Left lung (tissue), 10 donors: ENCODE results near the gene ZFP3. TPM values are rescaled to one million over a fixed set of nuclear protein-coding genes. Genes with fewer than 3 reads are reported as not detected.
"Not testable (repeated sequence)": the region's sequence is repeated elsewhere in the genome, so short reads cannot be mapped to it uniquely, and the experiment has no call there.

Experiments
- ATAC-seq: fragments of 200-7000 bp; cut with Tn5 transposase; one replicate; pipeline ENCODE4 v1.9.1; 2020; ENCODE audit warnings: moderate library complexity
- DNase-seq, 4 donors: peaks; one replicate each; pipeline ENCODE4 v3.0.0-alpha.2; 2013 to 2020
- H3K27ac ChIP-seq, 2 donors: fragments of 200-600 bp; sonication (generic) in 1 of 2; one replicate each; pipeline versions ENCODE4 v1.5.0 to v1.8.0; 2020 to 2021
- H3K27me3 ChIP-seq, 2 donors: fragments of 200-600 bp; sonication (generic) in 1 of 2; one replicate each; pipeline versions ENCODE4 v1.5.0 to v1.8.0; 2020 to 2021
- H3K36me3 ChIP-seq, 2 donors: fragments of 200-600 bp; sonication (generic) in 1 of 2; one replicate each; pipeline versions ENCODE4 v1.5.0 to v1.8.0; 2020 to 2021
- H3K4me1 ChIP-seq, 2 donors: fragments of 200-600 bp; one replicate each; pipeline ENCODE4 v1.8.0; 2021
- H3K4me3 ChIP-seq, 2 donors: fragments of 200-600 bp; sonication (generic) in 1 of 2; one replicate each; pipeline versions ENCODE4 v1.5.0 to v1.8.0; 2020 to 2021; ENCODE audit warnings: mild to moderate bottlenecking in 1 of 2
- H3K9me3 ChIP-seq, 2 donors: fragments of 200-600 bp; sonication (generic) in 1 of 2; one replicate each; pipeline versions ENCODE4 v1.5.0 to v1.8.0; 2020 to 2021
- intact Hi-C, 2 donors: fragments of 100-400 bp; cut with DNase I; formaldehyde crosslinking; loops; one replicate each; pipeline versions ENCODE4 v1.11.2 to v1.14.2; 2022
- polyA plus RNA-seq, 6 donors: library from polyadenylated mRNA; unstranded; fragments of 120-200 nt; gene quantifications; one replicate each; pipeline ENCODE4 v1.2.1, GENCODE V29; 2013; ENCODE audit not compliant: insufficient read length in 6 of 6
- total RNA-seq, 2 donors: library from RNA; stranded (reverse); fragmentation: NEBNext Ultra II Directional; extraction: Animal tissue kit (Norgen Biotek cat#: 25700); gene quantifications; one replicate each; pipeline ENCODE4 v1.2.1, GENCODE V29; 2021
- TF ChIP-seq, protein P1 (sequence below), 2 donors: fragments of 200-600 bp; sonication (generic) in 1 of 2; IDR thresholded peaks; one replicate each; pipeline versions ENCODE4 v1.5.0 to v1.8.0; 2021; ENCODE audit warnings: antibody characterized with exemption in 2 of 2
- donor health status: DM: no; HTN: yes; CAD: no.
- donor health status: DM: no; HTN: no; CAD: no.

Gene ZFP3
- total and polyA plus RNA-seq, 8 donors: 4.9 to 10.3 (median 9.3) TPM

DNA sequence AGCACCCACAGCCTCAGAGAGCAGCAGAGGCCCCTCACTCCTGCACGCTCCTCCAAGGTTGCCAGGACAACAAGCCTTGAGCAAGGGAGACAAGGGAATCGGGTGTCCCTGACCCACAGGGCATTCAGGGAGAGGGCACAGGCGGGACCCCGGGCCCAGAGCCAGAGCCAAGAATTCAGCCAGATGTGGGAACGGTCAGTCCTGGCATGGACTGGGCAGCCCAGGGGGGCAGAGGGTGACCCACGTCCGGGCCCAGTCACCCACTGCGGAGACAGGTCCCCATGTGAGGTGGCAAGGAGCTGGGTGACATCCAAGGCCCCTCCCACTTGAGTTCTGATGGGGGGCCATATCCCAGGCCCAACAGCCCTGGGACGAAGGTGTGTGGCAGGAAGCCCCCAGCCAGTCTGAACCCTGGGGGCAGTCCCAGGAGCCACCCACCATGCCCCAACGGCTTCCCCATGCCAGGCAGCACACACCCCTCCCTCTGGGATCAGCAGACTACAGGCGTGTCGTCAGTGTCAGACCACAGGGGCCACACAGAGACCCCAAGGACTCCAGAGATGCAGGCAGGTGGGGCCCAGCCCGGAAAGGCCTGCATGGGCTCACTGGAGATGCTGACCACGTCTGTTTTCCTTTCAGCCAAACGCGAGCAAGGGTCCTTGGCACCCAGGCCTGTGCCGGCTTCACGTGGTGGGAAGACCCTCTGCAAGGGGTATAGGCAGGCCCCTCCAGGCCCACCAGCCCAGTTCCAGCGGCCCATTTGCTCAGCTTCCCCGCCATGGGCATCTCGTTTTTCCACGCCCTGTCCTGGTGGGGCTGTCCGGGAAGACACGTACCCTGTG lies 60.6 kb downstream of the ZFP3 start:
- H3K36me3 ChIP-seq: no peaks in the 10 kb centered on the region
- H3K4me1 ChIP-seq: no peaks in the 10 kb centered on the region
- H3K9me3 ChIP-seq: no peaks in the 10 kb centered on the region
- no peaks in the 10 kb centered on the region for H3K27me3 ChIP-seq
- DNase-seq (no peak), ATAC-seq (no peak)
- TF ChIP-seq, protein P1, sequence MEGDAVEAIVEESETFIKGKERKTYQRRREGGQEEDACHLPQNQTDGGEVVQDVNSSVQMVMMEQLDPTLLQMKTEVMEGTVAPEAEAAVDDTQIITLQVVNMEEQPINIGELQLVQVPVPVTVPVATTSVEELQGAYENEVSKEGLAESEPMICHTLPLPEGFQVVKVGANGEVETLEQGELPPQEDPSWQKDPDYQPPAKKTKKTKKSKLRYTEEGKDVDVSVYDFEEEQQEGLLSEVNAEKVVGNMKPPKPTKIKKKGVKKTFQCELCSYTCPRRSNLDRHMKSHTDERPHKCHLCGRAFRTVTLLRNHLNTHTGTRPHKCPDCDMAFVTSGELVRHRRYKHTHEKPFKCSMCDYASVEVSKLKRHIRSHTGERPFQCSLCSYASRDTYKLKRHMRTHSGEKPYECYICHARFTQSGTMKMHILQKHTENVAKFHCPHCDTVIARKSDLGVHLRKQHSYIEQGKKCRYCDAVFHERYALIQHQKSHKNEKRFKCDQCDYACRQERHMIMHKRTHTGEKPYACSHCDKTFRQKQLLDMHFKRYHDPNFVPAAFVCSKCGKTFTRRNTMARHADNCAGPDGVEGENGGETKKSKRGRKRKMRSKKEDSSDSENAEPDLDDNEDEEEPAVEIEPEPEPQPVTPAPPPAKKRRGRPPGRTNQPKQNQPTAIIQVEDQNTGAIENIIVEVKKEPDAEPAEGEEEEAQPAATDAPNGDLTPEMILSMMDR (IDR thresholded peaks at IDR 0.05): no peak
- no peak overlapping the region for H3K4me3 ChIP-seq
- intact Hi-C loops: no loop called here
- no peak overlapping the region for H3K27ac ChIP-seq

DNA sequence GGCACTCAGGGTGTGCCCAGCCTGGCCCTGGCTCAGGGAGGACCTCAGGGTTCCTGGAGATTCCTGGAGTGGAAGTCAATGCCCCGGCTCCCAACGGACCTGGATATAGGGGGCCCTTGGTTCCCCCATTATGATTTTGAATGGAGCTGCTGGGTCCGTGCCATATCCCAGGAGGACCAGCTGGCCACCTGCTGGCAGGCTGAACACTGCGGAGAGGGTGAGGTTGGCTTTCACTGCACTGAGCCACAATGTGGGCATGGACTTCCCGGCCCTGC lies 61.1 kb downstream of the ZFP3 start:
- H3K4me3 ChIP-seq: no peak overlapping the region
- no peaks in the 10 kb centered on the region for H3K27me3 ChIP-seq
- intact Hi-C loops: no loop called here
- H3K4me1 ChIP-seq: no peaks in the 10 kb centered on the region
- no peak overlapping the region for H3K27ac ChIP-seq
- H3K36me3 ChIP-seq: no peaks in the 10 kb centered on the region
- ATAC-seq: no peak
- H3K9me3 ChIP-seq: no peaks in the 10 kb centered on the region
- TF ChIP-seq, protein P1 (IDR thresholded peaks at IDR 0.05): no peak
- no peak for DNase-seq

- H3K27me3 ChIP-seq, H3K27ac ChIP-seq, ATAC-seq, DNase-seq, H3K9me3 ChIP-seq, intact Hi-C loops, H3K36me3 ChIP-seq, H3K4me3 ChIP-seq, H3K4me1 ChIP-seq: not testable (repeated sequence)
Observed at GRCh38 chr17:5142877-5143276, 64.6 kb downstream of the ZFP3 start.

Other genes with a start within 250 kb of the ZFP3 start
- gene MINK1, start 245.1 kb upstream of the ZFP3 start, total RNA-seq: 10 to 100 TPM; 84.1 to 85.4 TPM
- 10 to 100 TPM; 53.5 to 77.7 (median 64.0) TPM for gene MINK1, start 245.1 kb upstream of the ZFP3 start, polyA plus RNA-seq
- 1 to 10 TPM; 2.0 to 5.3 TPM for gene C17orf107, start 178.9 kb upstream of the ZFP3 start, total RNA-seq
- gene C17orf107, start 178.9 kb upstream of the ZFP3 start, polyA plus RNA-seq: 1 to 10 TPM in 2 of 6 donors, under 1 TPM in 4; 0.63 to 1.5 (median 0.82) TPM
- gene CHRNE, start 175.4 kb upstream of the ZFP3 start, total RNA-seq: 1 to 10 TPM; 2.9 to 4.9 TPM
- 1 to 10 TPM in 1 of 6 donors, under 1 TPM in 5; 0.56 to 1.5 (median 0.83) TPM for gene CHRNE, start 175.4 kb upstream of the ZFP3 start, polyA plus RNA-seq
- under 1 TPM; 0.31 to 0.96 TPM for gene GP1BA, start 146.2 kb upstream of the ZFP3 start, total RNA-seq
- gene GP1BA, start 146.2 kb upstream of the ZFP3 start, polyA plus RNA-seq: 1 to 10 TPM; 2.8 to 3.7 (median 3.5) TPM
- gene SLC25A11, start 138.4 kb upstream of the ZFP3 start, total RNA-seq: 10 to 100 TPM; 58.6 to 70.5 TPM
- gene SLC25A11, start 138.4 kb upstream of the ZFP3 start, polyA plus RNA-seq: 10 to 100 TPM; 38.4 to 56.2 (median 46.9) TPM
- gene RNF167, start 138.2 kb upstream of the ZFP3 start, total RNA-seq: 100 to 1,000 TPM; 102 to 108 TPM
- 100 to 1,000 TPM; 101 to 126 (median 119) TPM for gene RNF167, start 138.2 kb upstream of the ZFP3 start, polyA plus RNA-seq
- gene PFN1, start 129.9 kb upstream of the ZFP3 start, total RNA-seq: 100 to 1,000 TPM; 619 to 987 TPM
- 100 to 1,000 TPM; 337 to 506 (median 415) TPM for gene PFN1, start 129.9 kb upstream of the ZFP3 start, polyA plus RNA-seq
- 10 to 100 TPM; 15.0 to 15.9 TPM for gene ENO3, start 127.3 kb upstream of the ZFP3 start, total RNA-seq
- 10 to 100 TPM; 10.7 to 22.4 (median 15.6) TPM for gene ENO3, start 127.3 kb upstream of the ZFP3 start, polyA plus RNA-seq
- 10 to 100 TPM; 47.2 to 59.3 TPM for gene SPAG7, start 110.7 kb upstream of the ZFP3 start, total RNA-seq
- 10 to 100 TPM; 73.4 to 78.6 (median 75.2) TPM for gene SPAG7, start 110.7 kb upstream of the ZFP3 start, polyA plus RNA-seq
- 10 to 100 TPM; 51.3 to 64.9 TPM for gene CAMTA2, start 90.8 kb upstream of the ZFP3 start, total RNA-seq
- gene CAMTA2, start 90.8 kb upstream of the ZFP3 start, polyA plus RNA-seq: 10 to 100 TPM; 28.6 to 40.8 (median 33.3) TPM
- 1 to 10 TPM; 1.0 to 2.4 TPM for gene INCA1, start 80.9 kb upstream of the ZFP3 start, total RNA-seq
- 10 to 100 TPM in 2 of 6 donors, 1 to 10 TPM in 4; 8.1 to 11.5 (median 9.1) TPM for gene INCA1, start 80.9 kb upstream of the ZFP3 start, polyA plus RNA-seq
- gene KIF1C, start 80.5 kb upstream of the ZFP3 start, total RNA-seq: 100 to 1,000 TPM; 205 to 239 TPM
- 10 to 100 TPM; 48.9 to 75.0 (median 65.9) TPM for gene KIF1C, start 80.5 kb upstream of the ZFP3 start, polyA plus RNA-seq
- under 1 TPM; 0.58 to 0.73 TPM for gene SLC52A1, start 43.0 kb upstream of the ZFP3 start, total RNA-seq
- under 1 TPM; 0.13 to 0.34 (median 0.25) TPM for gene SLC52A1, start 43.0 kb upstream of the ZFP3 start, polyA plus RNA-seq
- 10 to 100 TPM in 1 of 2 donors, 1 to 10 TPM in 1; 7.7 to 12.5 TPM for gene ZNF232, start 33.4 kb downstream of the ZFP3 start, total RNA-seq
- 10 to 100 TPM; 16.9 to 50.6 (median 42.3) TPM for gene ZNF232, start 33.4 kb downstream of the ZFP3 start, polyA plus RNA-seq
- under 1 TPM; 0.15 to 0.21 TPM for gene USP6, start 37.6 kb downstream of the ZFP3 start, total RNA-seq
- gene USP6, start 37.6 kb downstream of the ZFP3 start, polyA plus RNA-seq: 10 to 100 TPM in 3 of 6 donors, 1 to 10 TPM in 3; 2.0 to 16.5 (median 11.4) TPM
- 1 to 10 TPM; 6.5 to 7.1 TPM for gene ZNF594, start 113.4 kb downstream of the ZFP3 start, total RNA-seq
- 10 to 100 TPM; 18.7 to 22.5 (median 19.3) TPM for gene ZNF594, start 113.4 kb downstream of the ZFP3 start, polyA plus RNA-seq
- gene SCIMP, start 156.4 kb downstream of the ZFP3 start, total RNA-seq: 10 to 100 TPM in 1 of 2 donors, 1 to 10 TPM in 1; 8.8 to 20.0 TPM
- gene SCIMP, start 156.4 kb downstream of the ZFP3 start, polyA plus RNA-seq: 1 to 10 TPM; 1.7 to 3.5 (median 2.2) TPM
- 10 to 100 TPM; 37.0 to 44.2 TPM for gene RABEP1, start 203.8 kb downstream of the ZFP3 start, total RNA-seq
- gene RABEP1, start 203.8 kb downstream of the ZFP3 start, polyA plus RNA-seq: 10 to 100 TPM; 52.3 to 60.1 (median 56.7) TPM